GM23338 (cell line): ENCODE data around the gene UBE2I. TPM values are rescaled to one million over a fixed set of nuclear protein-coding genes. Genes with fewer than 3 reads are reported as not detected.

Experiments used
- ATAC-seq: fragments of 200-7000 bp; cut with Tn5 transposase; 3 replicates; pipeline ENCODE4 v1.9.1; 2020
- DNase-seq: peaks from one replicate; pipeline ENCODE4 v3.0.0-alpha.2; 2015; ENCODE audit warnings: low spot score
- H2AFZ ChIP-seq: fragments of 200-600 bp; sonication (generic); 2 replicates; pipeline ENCODE4 v1.8.0; 2016; ENCODE audit warnings: antibody characterized with exemption, mild to moderate bottlenecking, moderate library complexity
- H3F3A ChIP-seq: fragments of 200-600 bp; sonication (generic); replicated peaks from 2 replicates; pipeline ENCODE4 v1.8.0; 2017; ENCODE audit warnings: antibody characterized with exemption, mixed run types, low read depth
- H3K27ac ChIP-seq: fragments of 200-600 bp; sonication (generic); 2 replicates; pipeline ENCODE4 v1.6.1; 2016; ENCODE audit warnings: low read depth
- H3K27me3 ChIP-seq: fragments of 200-600 bp; sonication (generic); 2 replicates; pipeline ENCODE4 v1.8.0; 2016; ENCODE audit warnings: mild to moderate bottlenecking, mixed run types, moderate library complexity; ENCODE audit not compliant: insufficient read depth
- H3K36me3 ChIP-seq: fragments of 200-600 bp; sonication (generic); 2 replicates; pipeline ENCODE4 v1.8.0; 2016; ENCODE audit warnings: mild to moderate bottlenecking; ENCODE audit not compliant: insufficient read depth
- H3K4me1 ChIP-seq: fragments of 200-600 bp; sonication (generic); 2 replicates; pipeline ENCODE4 v1.8.0; 2016; ENCODE audit warnings: mild to moderate bottlenecking, moderate library complexity; ENCODE audit not compliant: insufficient read depth
- H3K4me2 ChIP-seq: fragments of 200-600 bp; sonication (generic); 2 replicates; pipeline ENCODE4 v1.7.1; 2017; ENCODE audit warnings: mixed run types
- H3K4me3 ChIP-seq: fragments of 200-600 bp; sonication (generic); 2 replicates; pipeline ENCODE4 v1.6.1; 2016; ENCODE audit warnings: mixed run types
- H3K79me2 ChIP-seq: fragments of 200-600 bp; sonication (generic); replicated peaks from 2 replicates; pipeline ENCODE4 v1.8.0; 2017; ENCODE audit warnings: mild to moderate bottlenecking; ENCODE audit not compliant: insufficient read depth
- H3K9me2 ChIP-seq: fragments of 200-600 bp; sonication (generic); 2 replicates; pipeline ENCODE4 v1.8.0; 2017; ENCODE audit not compliant: insufficient read depth
- H4K20me1 ChIP-seq: fragments of 200-600 bp; sonication (generic); replicated peaks from 2 replicates; pipeline ENCODE4 v1.8.0; 2017; ENCODE audit warnings: mild to moderate bottlenecking; ENCODE audit not compliant: insufficient read depth
- H3K27ac Mint-ChIP-seq: 2 replicates; pipeline ENCODE4 v1.8.0; 2020; ENCODE audit warnings: inconsistent platforms, mild to moderate bottlenecking, moderate library complexity, mixed read lengths
- H3K27me3 Mint-ChIP-seq: 3 replicates; pipeline ENCODE4 v1.8.0; 2022; ENCODE audit warnings: low read depth, mild to moderate bottlenecking, moderate library complexity, mixed read lengths, inconsistent platforms; ENCODE audit not compliant: insufficient read depth, poor library complexity
- H3K36me3 Mint-ChIP-seq: 3 replicates; pipeline ENCODE4 v1.8.0; 2021; ENCODE audit warnings: low read depth, mild to moderate bottlenecking, inconsistent platforms, moderate library complexity, mixed read lengths
- H3K4me1 Mint-ChIP-seq: 3 replicates; pipeline ENCODE4 v1.8.0; 2020; ENCODE audit warnings: mild to moderate bottlenecking, inconsistent platforms, mixed read lengths
- H3K4me3 Mint-ChIP-seq: 3 replicates; pipeline ENCODE4 v1.8.0; 2021; ENCODE audit warnings: moderate library complexity, mild to moderate bottlenecking, inconsistent platforms, mixed read lengths
- H3K9me3 Mint-ChIP-seq: 3 replicates; pipeline ENCODE4 v1.8.0; 2020; ENCODE audit warnings: moderate library complexity, mild to moderate bottlenecking, inconsistent platforms, mixed read lengths
- EZH2phosphoT487 ChIP-seq: fragments of 200-600 bp; sonication (generic); IDR thresholded peaks from one replicate; pipeline ENCODE4 v1.8.1; 2018; ENCODE audit warnings: antibody characterized with exemption; ENCODE audit not compliant: unreplicated experiment
- JUNB ChIP-seq: IDR thresholded peaks from one replicate; pipeline ENCODE4 v1.6.1; 2016; ENCODE audit warnings: antibody characterized with exemption; ENCODE audit not compliant: unreplicated experiment
- POLR2AphosphoS5 ChIP-seq: IDR thresholded peaks from 2 replicates; pipeline ENCODE4 v1.6.1; 2016; ENCODE audit warnings: antibody characterized with exemption, low read depth
- STAT1 ChIP-seq: IDR thresholded peaks from one replicate; pipeline ENCODE4 v1.6.1; 2016; ENCODE audit warnings: antibody characterized with exemption; ENCODE audit not compliant: unreplicated experiment
- ZNF331 ChIP-seq: fragments of 250-450 bp; sonication (Bioruptor Pico); IDR thresholded peaks from 2 replicates; pipeline ENCODE4 v1.5.0; 2020; ENCODE audit warnings: low read depth, mild to moderate bottlenecking, moderate library complexity
- ZNF462 ChIP-seq: fragments of 250-450 bp; sonication (Bioruptor Pico); IDR thresholded peaks from 2 replicates; pipeline ENCODE4 v1.5.0; 2020; ENCODE audit warnings: mild to moderate bottlenecking, moderate library complexity
- polyA plus RNA-seq: library from polyadenylated mRNA; unstranded; fragments of >200 nt; fragmentation: Nextera tagmentation; extraction: Ambion mirVana; gene quantifications from 2 replicates; pipeline ENCODE4 v1.2.1, GENCODE V29; 2016
- total RNA-seq: library from RNA; depleted of rRNA; stranded (reverse); fragments of >200 nt; shearing (Covaris generic); gene quantifications from 2 replicates; pipeline ENCODE4 v1.2.3, GENCODE V29; 2014

UBE2I gene
- total and polyA plus RNA-seq, 2 experiments from 2014 or later, result 116 to 220 TPM

DNA sequence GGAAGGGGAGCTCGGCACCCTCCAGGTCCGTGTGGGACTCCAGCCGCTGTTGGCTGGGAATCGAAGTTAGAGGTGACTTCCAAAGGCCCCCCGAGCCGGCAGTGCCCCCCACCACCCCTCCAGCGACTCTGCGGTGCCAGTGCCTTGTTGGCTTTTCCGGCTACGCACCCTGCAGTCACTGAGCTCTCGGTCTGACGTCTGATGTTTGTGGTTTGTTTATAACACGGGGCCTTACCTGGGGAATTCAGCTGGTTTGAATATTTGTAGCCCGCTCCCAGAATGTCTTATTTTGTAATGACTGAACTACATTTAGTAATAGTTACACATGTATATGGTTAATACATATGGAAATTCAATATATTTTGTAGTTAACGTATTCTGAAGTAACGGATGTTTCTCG is 17.0 kb downstream of the UBE2I start:
- no peaks in the 10 kb centered on the region for H3K36me3 ChIP-seq
- H3K9me2 ChIP-seq, result no peaks in the 10 kb centered on the region
- no peaks in the 10 kb centered on the region for H3K27me3 ChIP-seq
- H4K20me1 ChIP-seq, result no peaks in the 10 kb centered on the region; the same call in 1 of the 2 replicates
- Mint-ChIP-seq H3K27ac (no peak overlapping the region), H3K36me3 (peaks cover 32% of the 10 kb centered on the region), H3K27me3 (peaks cover 13% of the 10 kb centered on the region), H3K4me3 (peak overlapping the region; percentile 5; the same call in 1 of the 3 replicates), H3K9me3 (no peaks in the 10 kb centered on the region), H3K4me1 (peaks cover 9% of the 10 kb centered on the region)
- 0 out of 2 replicates have a peak overlapping the region, but pooled peaks have one; percentile 65 for H3K27ac ChIP-seq
- H3K4me1 ChIP-seq, result peaks cover 2% of the 10 kb centered on the region
- no peak overlapping the region for H3K4me2 ChIP-seq
- no peak overlapping the region for H2AFZ ChIP-seq
- H3K4me3 ChIP-seq, result no peak overlapping the region
- ATAC-seq (no peak), DNase-seq (no peak)
- TF ChIP-seq ZNF462 (CRISPR knock-in tag) (no peak), STAT1 (no peak), EZH2phosphoT487 (no peak), ZNF331 (CRISPR knock-in tag) (no peak)
- no peaks in the 10 kb centered on the region for H3K79me2 ChIP-seq
- peaks cover 8% of the 10 kb centered on the region; the same call in 1 of the 2 replicates for H3F3A ChIP-seq

GRCh38 chr16:1326946-1327618 is 17.6 kb downstream of the UBE2I start:
- Mint-ChIP-seq H3K9me3 (no peaks in the 10 kb centered on the region), H3K4me1 (peaks cover 14% of the 10 kb centered on the region), H3K27ac (no peak overlapping the region), H3K4me3 (peak overlapping the region; percentile 5; the same call in 1 of the 3 replicates), H3K27me3 (peaks cover 9% of the 10 kb centered on the region), H3K36me3 (peaks cover 25% of the 10 kb centered on the region)
- Histone ChIP-seq H3K4me3 (no peak overlapping the region), H3K79me2 (no peaks in the 10 kb centered on the region), H4K20me1 (no peaks in the 10 kb centered on the region; the same call in 1 of the 2 replicates), H3K27ac (0 out of 2 replicates have a peak overlapping the region, but pooled peaks have one; percentile 65), H2AFZ (no peak overlapping the region), H3K4me1 (peaks cover 5% of the 10 kb centered on the region), H3K36me3 (no peaks in the 10 kb centered on the region), H3K27me3 (no peaks in the 10 kb centered on the region), H3K9me2 (no peaks in the 10 kb centered on the region), H3F3A (peaks cover 8% of the 10 kb centered on the region; the same call in 1 of the 2 replicates), H3K4me2 (no peak overlapping the region)
- DNase-seq (no peak), ATAC-seq (no peak; the same call in 2 of the 3 replicates)
- no peak for TF ChIP-seq JUNB
- 0 out of 2 replicates have a peak, but pooled peaks have one; percentile 15 for TF ChIP-seq POLR2AphosphoS5
